Heart left ventricle (tissue), 16 donors: ENCODE results near the gene TSC22D3. TPM values are rescaled to one million over a fixed set of nuclear protein-coding genes. Genes with fewer than 3 reads are reported as not detected.

Experiments used
- ATAC-seq, 4 donors: fragments of 200-7000 bp; cut with Tn5 transposase; one replicate each; pipeline ENCODE4 v1.9.1; 2020 to 2022; ENCODE audit warnings: moderate library complexity in 4 of 4, mild to moderate bottlenecking in 3 of 4, moderate number of reproducible peaks in 1 of 4
- DNase-seq, 5 donors: peaks; one replicate each; pipeline ENCODE4 v3.0.0-alpha.2; 2020
- H3K27ac ChIP-seq, 12 donors: fragments of 200-600 bp; sonication (generic) in 4 of 12; one replicate each; pipeline versions ENCODE4 v1.5.0 to v1.8.0; 2016 to 2022; ENCODE audit warnings: mild to moderate bottlenecking in 2 of 12
- H3K27me3 ChIP-seq, 9 donors: fragments of 200-600 bp; sonication (generic) in 2 of 9; one replicate each; pipeline versions ENCODE4 v1.5.1 to v1.8.0; 2016 to 2022; ENCODE audit warnings: mild to moderate bottlenecking in 3 of 9
- H3K36me3 ChIP-seq, 9 donors: fragments of 200-600 bp; sonication (generic) in 2 of 9; one replicate each; pipeline versions ENCODE4 v1.5.0 to v1.8.0; 2018 to 2022; ENCODE audit warnings: mild to moderate bottlenecking in 2 of 9
- H3K4me1 ChIP-seq, 12 donors: fragments of 200-600 bp; sonication (generic) in 4 of 12; one replicate each; pipeline versions ENCODE4 v1.5.0 to v1.8.0; 2016 to 2022; ENCODE audit warnings: mild to moderate bottlenecking in 3 of 12
- H3K4me3 ChIP-seq, 12 donors: fragments of 200-600 bp; sonication (generic) in 4 of 12; one replicate each; pipeline versions ENCODE4 v1.5.0 to v1.8.0; 2017 to 2022; ENCODE audit warnings: mild to moderate bottlenecking in 9 of 12, moderate library complexity in 4 of 12
- H3K9me3 ChIP-seq, 12 donors: fragments of 200-600 bp; sonication (generic) in 4 of 12; one replicate each; pipeline versions ENCODE4 v1.5.0 to v1.8.0; 2016 to 2022; ENCODE audit warnings: mild to moderate bottlenecking in 1 of 12
- CTCF ChIP-seq, 12 donors: fragments of 200-600 bp; sonication (generic) in 4 of 12; IDR thresholded peaks; one replicate each; pipeline versions ENCODE4 v1.5.0 to v1.8.0; 2018 to 2022; ENCODE audit warnings: antibody characterized with exemption in 12 of 12, mild to moderate bottlenecking in 5 of 12
- POLR2A ChIP-seq, 2 donors: fragments of 450-650 bp; IDR thresholded peaks; one replicate each; pipeline ENCODE4 v1.6.1; 2017; ENCODE audit warnings: antibody characterized with exemption in 2 of 2, mild to moderate bottlenecking in 2 of 2, moderate library complexity in 2 of 2
- WGBS, 4 donors: extraction: QIAGEN DNeasy Blood & Tissue Kit in 2 of 4; methylation state at CpG; one replicate each; pipeline versions ENCODE4 v1.1.5 to v1.1.7; 2013 to 2018; 5-methylcytosine and 5-hydroxymethylcytosine counted together
- intact Hi-C, 10 donors: fragments of 100-400 bp; cut with DNase I; formaldehyde crosslinking; loops; one replicate each; pipeline versions ENCODE4 v1.11.1 to v1.14.2; 2022
- polyA plus RNA-seq, 2 donors: library from polyadenylated mRNA; stranded (reverse); fragments of 200-250 nt; gene quantifications; one replicate each; pipeline ENCODE4 v1.2.3, GENCODE V29; 2013
- total RNA-seq, 9 donors: library from RNA; depleted of rRNA in 2 of 9; stranded (reverse); fragments of >200 nt in 2 of 9; fragmentation: NEBNext Ultra II Directional in 3 of 9; extraction: Animal tissue kit (Norgen Biotek cat#: 25700) in 3 of 9; gene quantifications; one replicate each; pipeline versions ENCODE4 v1.1.0 to v1.2.4, GENCODE V29; 2016 to 2023
- donor health status: ischemic (EF 13 %, LVEDD 7.1; RV severe dilation, severe dysfunction).
- donor health status: healthy with polysubstance abuse.
- donor health status: DM: no; HTN: yes; CAD: no.
- donor health status: DM: no; HTN: no; CAD: no.
- donor health status: ischemic (EF 25% LVEDD 6.9; RV normal size, moderate dysfunction).
- donor health status: ischemic (EF 25% LVEDD 5.7; RV mildly dilated, moderate dysfunction).
- donor health status: healthy.
- donor health status: DM: yes; HTN: yes; CAD: no.
- donor health status: ischemic (EF 35%, LVEDD 5.7; RV mildly dilated, moderate dysfunction).
- donor health status: nonischemic (EF 11% LVEDD 7.7; RV severe dilation, severe dysfunction).
- donor health status: DM: yes; HTN: yes; CAD: no.
- donor health status: PGD.
- donor health status: ischemic (EF 29% LVEDD 5.4; RV normal size, mild dysfunction).
- donor health status: nonischemic (EF 23%, LVEDD 6.1; RV moderate dilation, normal function).

TSC22D3 gene
- total and polyA plus RNA-seq, 11 donors = 28.0 to 145 (median 33.9) TPM

- peak overlapping the region in 1 of 12 donors; percentile 69 for H3K27ac ChIP-seq
- H3K4me3 ChIP-seq = no peak overlapping the region
- DNase-seq (no peak), ATAC-seq (no peak)
- no peaks in the 10 kb centered on the region for H3K36me3 ChIP-seq
- peaks cover 0 to 8% (median 0%) of the 10 kb centered on the region in 9 donors for H3K27me3 ChIP-seq
- intact Hi-C loops = loop anchor here in 1 of 10 donors (10.0 kb wide), 1 partner anchor 85 kb away; the partner anchor contains the start of gene MID2
- TF ChIP-seq POLR2A (IDR thresholded peaks at IDR 0.05) (no peak), CTCF (IDR thresholded peaks at IDR 0.05) (no peak)
- no peaks in the 10 kb centered on the region for H3K9me3 ChIP-seq
- peaks cover 7 to 77% (median 45%) of the 10 kb centered on the region in 12 donors for H3K4me1 ChIP-seq
- 93 to 97% (median 94%) methylated on average over 3 of the region's 3 CpGs for WGBS, 4 donors
Observed at GRCh38 chrX:107739541-107739940, 36.0 kb downstream of the TSC22D3 start.

GRCh38 chrX:107738768-107739167, 36.8 kb downstream of the TSC22D3 start:
- intact Hi-C loops = loop anchor here in 1 of 10 donors (10.0 kb wide), 1 partner anchor 86 kb away; the partner anchor contains the start of gene MID2
- WGBS, 4 donors = 57 to 77% (median 67%) methylated on average over 7 to 8 of the region's 8 CpGs

GRCh38 chrX:107738272-107738671, 37.3 kb downstream of the TSC22D3 start:
- no peaks in the 10 kb centered on the region for H3K36me3 ChIP-seq
- TF ChIP-seq CTCF (IDR thresholded peaks at IDR 0.05) = peak in 1 of 12 donors; percentile 10
- no peak for TF ChIP-seq POLR2A (IDR thresholded peaks at IDR 0.05)
- peaks cover 7 to 80% (median 44%) of the 10 kb centered on the region in 12 donors for H3K4me1 ChIP-seq
- H3K9me3 ChIP-seq = no peaks in the 10 kb centered on the region
- intact Hi-C loops = loop anchor here in 1 of 10 donors (10.0 kb wide), 1 partner anchor 87 kb away; the partner anchor contains the start of gene MID2
- peak in 3 of 5 donors; percentile 27 to 66 (median 52) for DNase-seq
- no peak overlapping the region for H3K4me3 ChIP-seq
- peak overlapping the region in 10 of 12 donors; percentile 1 to 82 (median 63) for H3K27ac ChIP-seq
- H3K27me3 ChIP-seq = peaks cover 0 to 5% (median 0%) of the 10 kb centered on the region in 9 donors
- 68 to 78% (median 74%) methylated on average over 5 of the region's 5 CpGs for WGBS, 4 donors
- ATAC-seq = peak in 1 of 4 donors; percentile 6

More at GRCh38 chrX:107738768-107739167, 36.8 kb downstream of the TSC22D3 start:
- peak overlapping the region in 9 of 12 donors; percentile 1 to 82 (median 68) for H3K27ac ChIP-seq
- H3K4me1 ChIP-seq = peaks cover 7 to 80% (median 47%) of the 10 kb centered on the region in 12 donors
- ATAC-seq (no peak), DNase-seq (no peak)
- TF ChIP-seq POLR2A (IDR thresholded peaks at IDR 0.05) (no peak), CTCF (IDR thresholded peaks at IDR 0.05) (no peak)
- peaks cover 0 to 8% (median 0%) of the 10 kb centered on the region in 9 donors for H3K27me3 ChIP-seq
- no peaks in the 10 kb centered on the region for H3K36me3 ChIP-seq
- no peak overlapping the region for H3K4me3 ChIP-seq
- H3K9me3 ChIP-seq = no peaks in the 10 kb centered on the region

- Histone ChIP-seq H3K27ac (peak overlapping the region in 11 of 12 donors; percentile 42 to 82 (median 69)), H3K4me1 (peaks cover 7 to 81% (median 41%) of the 10 kb centered on the region in 12 donors), H3K27me3 (no peaks in the 10 kb centered on the region), H3K9me3 (no peaks in the 10 kb centered on the region), H3K4me3 (no peak overlapping the region), H3K36me3 (no peaks in the 10 kb centered on the region)
- DNase-seq (peak in 2 of 5 donors; percentile 32 to 61), ATAC-seq (peak in 2 of 4 donors; percentile 5 to 36)
- 26 to 46% (median 32%) methylated on average over 8 of the region's 8 CpGs for WGBS, 4 donors
- TF ChIP-seq POLR2A (IDR thresholded peaks at IDR 0.05) (no peak), CTCF (IDR thresholded peaks at IDR 0.05) (no peak)
- intact Hi-C loops = loop anchor here in 2 of 10 donors (2.0 to 10.0 kb wide), 2 partner anchors 38 to 88 kb away; partner anchors contain the start of genes MID2 (in 1 of the 2) and TSC22D3 (in 1 of the 2)
Observed at GRCh38 chrX:107736781-107737531, 38.6 kb downstream of the TSC22D3 start.
